AG08395 (cell line): ENCODE results near the gene PARD3.

Experiments
- DNase-seq: peaks from one replicate; pipeline ENCODE4 v3.0.0; 2012; ENCODE audit warnings: mixed read lengths, low spot score

Gene PARD3

GRCh38 chr10:34537629-34538231 lies 277.4 kb downstream of the PARD3 start:
- DNase-seq = no peak

- no peak for DNase-seq
Measured at GRCh38 chr10:34535872-34536271, 279.2 kb downstream of the PARD3 start.

DNA sequence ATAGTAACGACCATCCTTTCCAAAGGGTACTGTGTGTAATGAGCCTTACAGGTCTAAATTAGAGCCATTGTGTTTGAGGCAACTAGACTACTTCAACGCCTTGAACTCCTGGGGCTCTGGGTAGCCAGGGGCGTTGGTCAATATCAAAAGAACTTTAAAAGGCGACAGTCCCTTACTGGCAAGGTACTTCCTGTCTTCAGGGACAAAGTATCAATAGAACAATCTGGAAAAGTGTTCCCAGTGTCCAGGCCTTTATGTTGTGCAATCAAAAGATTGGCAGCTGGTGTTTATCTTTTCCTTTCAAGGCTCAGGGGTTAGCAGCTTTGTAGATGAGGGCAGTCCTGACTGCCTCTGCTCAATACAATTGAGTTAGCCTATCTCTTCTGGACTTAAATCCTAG lies 284.3 kb downstream of the PARD3 start:
- no peak for DNase-seq

- peak; percentile 76 for DNase-seq
Measured at GRCh38 chr10:34528320-34528719, 286.8 kb downstream of the PARD3 start.

DNA sequence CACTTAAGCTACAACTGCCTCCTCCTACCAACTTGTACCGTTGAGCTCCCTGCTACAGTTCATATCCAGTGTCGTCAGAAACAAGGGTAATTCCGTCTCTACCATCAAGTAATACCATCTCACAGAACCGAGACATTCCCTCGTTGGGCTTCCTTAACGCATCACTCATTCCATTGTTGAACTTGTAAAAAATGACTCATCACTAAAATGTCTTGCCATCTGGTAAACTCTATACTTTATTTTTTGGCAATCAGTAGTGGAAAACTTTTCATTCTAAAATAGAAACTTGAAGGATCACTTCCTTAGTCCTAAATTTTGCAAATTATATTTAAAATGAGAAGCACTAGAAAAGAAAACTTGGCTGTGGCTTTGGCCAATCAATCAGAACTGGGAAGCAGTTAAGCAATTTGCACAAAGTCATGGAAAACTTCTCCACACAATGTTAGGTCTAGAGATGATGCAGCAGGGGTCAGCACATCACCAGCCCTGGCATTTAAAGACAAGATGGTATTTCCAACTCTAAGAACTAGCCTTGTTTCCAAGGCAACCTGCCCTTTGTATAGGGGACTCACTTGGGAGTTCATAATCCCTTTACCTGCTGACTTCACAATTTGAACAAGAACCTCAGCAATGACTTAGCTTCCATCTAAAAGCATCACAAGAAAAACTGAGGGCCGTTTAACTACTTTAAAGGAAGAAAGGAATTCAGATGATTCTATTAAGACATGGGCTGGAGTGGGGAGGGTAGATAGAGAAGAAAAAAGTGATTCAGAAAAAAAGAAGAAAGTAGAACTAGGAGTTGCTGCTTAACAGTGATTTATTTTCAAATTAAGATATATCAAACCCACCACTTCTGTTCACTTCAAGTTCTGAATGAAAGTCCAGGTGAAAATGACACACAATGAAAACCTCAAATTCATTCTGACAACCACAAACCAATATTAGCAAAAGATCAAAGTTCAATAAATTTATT lies 288.1 kb downstream of the PARD3 start:
- peak; percentile 82 for DNase-seq

DNA sequence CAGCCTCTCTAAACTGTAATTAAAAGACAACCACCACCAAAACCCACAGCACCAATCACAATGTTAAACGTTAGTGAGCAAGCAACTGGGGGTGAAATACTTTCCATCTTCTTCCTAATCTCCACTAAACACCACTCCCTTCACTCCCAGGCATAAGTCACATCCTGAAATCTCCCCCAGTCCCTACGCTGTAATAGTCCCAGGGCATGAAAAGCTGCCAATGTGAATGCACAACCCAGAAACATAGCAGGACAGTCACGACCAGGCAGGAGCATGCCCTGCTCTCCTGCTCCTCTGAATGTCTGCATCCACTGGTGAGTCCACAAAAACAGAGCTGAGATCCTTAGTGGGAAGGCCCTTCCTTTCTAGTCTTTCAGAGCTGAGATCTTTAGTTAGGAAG lies 288.9 kb downstream of the PARD3 start:
- DNase-seq = peak; percentile 44

DNA sequence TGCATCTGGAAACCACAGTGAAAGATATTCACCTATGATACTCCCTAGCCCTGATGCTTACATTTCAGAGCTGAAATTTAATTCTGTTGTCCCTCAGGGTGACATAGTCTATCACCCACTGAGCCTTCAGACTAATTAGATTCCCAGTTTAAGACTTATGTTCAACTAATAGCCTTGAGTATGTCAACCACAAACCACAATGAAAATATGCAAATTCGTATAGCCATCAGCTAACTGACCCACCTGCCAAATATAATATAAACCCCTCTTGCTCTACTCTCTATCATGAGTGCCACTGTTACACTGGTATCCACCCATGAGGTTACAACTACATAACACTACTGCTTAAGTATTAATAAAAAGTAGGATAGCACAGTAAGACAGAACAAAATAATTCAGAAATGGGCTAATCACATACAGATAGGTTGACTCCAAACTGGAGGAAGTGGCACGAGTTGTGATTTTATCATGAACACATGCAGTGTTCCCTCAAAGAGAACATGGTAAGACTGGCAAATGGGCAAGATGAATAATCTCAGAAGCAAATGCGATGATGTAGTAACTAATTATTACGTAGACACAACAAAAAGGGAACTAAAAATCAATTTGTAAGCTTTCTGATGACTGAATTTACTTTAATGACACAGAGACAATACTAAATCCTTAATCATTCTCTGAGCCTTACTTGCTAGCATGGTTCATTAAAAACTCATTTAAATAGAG lies 290.6 kb downstream of the PARD3 start:
- no peak for DNase-seq

DNA sequence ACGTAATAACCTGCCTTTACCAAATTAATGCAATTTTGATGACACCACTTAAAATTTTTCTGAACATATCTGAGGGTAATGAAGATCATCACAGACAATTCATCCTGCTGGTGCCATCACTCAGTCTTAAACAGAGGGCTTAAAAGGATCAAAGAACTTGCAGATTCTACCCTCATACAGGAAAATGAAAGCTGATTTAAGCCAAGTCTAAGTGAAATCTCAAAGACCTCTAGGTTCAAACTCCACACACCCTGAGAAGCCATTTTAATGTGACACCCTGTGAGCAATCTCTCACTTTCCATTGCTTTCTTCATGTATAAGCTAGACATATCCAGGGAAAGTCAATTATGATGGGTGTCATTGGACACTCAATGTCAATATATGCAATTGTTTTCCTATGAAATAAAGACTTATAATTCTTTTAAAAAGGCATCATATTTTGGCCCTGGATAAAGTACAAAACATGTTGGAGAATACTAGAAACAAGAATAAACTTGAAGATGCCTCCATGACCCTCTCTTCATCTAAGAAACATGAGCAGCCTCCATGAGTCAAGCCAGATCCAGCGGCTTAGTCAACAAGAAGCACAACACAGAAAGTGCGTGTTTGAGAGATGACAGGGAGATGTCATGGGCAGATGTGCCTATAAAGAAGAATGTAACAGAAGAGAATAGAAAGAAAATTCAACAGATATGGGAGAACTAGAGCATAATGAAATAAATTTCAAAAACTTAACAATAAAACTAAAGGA lies 291.9 kb downstream of the PARD3 start:
- DNase-seq = no peak

- no peak for DNase-seq
Measured at GRCh38 chr10:34522546-34522945, 292.6 kb downstream of the PARD3 start.

DNA sequence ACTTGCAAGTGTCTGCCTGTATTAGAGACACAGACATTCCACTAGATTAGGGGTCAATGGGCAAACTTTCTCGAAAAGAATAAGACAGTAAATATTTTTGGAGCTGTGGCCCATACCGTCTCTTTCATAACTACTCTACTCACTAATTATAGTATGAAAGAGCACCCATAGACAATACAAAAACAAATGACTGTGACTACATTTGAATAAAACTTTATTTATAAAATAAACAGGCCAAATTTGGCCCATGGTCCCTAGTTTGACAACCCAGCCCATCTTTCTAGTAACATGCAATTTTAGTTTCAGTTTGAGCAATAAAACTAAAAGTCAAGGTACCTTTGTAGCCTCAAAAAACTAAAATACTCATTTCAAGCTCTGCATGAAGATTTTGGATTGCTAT lies 294.6 kb downstream of the PARD3 start:
- DNase-seq = no peak

DNA sequence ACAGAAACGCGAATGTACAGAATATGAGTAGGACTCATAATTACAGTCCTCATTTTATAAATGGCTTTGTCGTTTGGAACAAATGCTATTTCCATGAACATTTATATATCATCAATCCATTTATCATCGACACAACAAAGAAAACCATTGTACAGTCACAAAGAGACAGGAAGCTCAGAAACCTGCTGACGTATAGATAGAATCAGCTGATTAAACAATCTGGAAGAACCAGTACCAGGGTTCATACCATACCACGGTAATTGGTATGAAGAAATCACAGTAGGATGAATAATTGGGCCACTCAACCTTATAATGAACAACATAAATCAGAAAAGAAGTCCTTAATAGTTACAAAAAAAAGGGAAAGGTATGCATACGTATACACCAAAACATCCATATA lies 295.0 kb downstream of the PARD3 start:
- no peak for DNase-seq

GRCh38 chr10:34514290-34514689 lies 300.8 kb downstream of the PARD3 start:
- DNase-seq = no peak

DNA sequence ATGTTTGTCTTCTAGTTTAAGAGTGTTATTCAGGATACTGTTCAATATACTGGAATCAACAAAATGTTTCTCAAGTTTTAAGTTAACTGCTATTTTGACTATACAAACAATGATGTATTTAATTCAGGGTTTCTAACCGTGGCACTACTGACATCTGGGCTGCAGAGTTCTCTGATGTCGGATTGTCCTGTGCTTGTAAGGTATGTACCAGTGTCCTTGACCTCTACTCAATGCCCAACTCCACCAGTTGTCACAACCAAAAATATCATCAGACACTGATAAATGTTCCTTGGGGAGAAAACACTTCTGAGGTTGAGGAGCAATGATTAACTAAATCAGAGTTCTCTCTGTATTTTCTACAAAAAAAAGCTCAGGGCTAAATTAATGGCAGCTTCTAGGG lies 301.5 kb downstream of the PARD3 start:
- no peak for DNase-seq

- no peak for DNase-seq
Measured at GRCh38 chr10:34507217-34507616, 307.9 kb downstream of the PARD3 start.

- DNase-seq = no peak
Measured at GRCh38 chr10:34506786-34507185, 308.3 kb downstream of the PARD3 start.

GRCh38 chr10:34505338-34505737 lies 309.8 kb downstream of the PARD3 start:
- DNase-seq = no peak

- DNase-seq = peak; percentile 54
Measured at GRCh38 chr10:34504534-34504933, 310.6 kb downstream of the PARD3 start.

DNA sequence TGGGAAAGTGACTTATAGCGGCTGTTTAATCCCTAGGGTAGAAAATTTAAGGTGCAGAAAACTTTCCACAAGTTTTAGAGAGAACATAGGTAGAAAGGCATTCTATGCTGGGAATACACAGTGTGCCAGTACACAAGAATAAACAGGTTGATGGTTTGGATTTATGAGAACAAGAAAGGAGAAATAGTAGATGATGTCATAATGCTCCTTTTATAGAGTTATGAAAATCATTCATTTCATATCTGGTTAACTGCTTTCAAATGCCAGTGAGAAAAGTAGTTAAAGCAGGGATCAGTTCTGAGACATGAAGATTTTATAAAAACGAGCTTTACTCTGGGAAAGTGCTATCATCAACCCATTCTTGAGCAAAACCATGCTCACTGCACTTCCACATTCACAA lies 311.4 kb downstream of the PARD3 start:
- DNase-seq = no peak

GRCh38 chr10:34499612-34500279 lies 315.4 kb downstream of the PARD3 start:
- no peak for DNase-seq

GRCh38 chr10:34498821-34499220 lies 316.3 kb downstream of the PARD3 start:
- no peak for DNase-seq

GRCh38 chr10:34495938-34496337 lies 319.2 kb downstream of the PARD3 start:
- DNase-seq = no peak

GRCh38 chr10:34494012-34494411 lies 321.1 kb downstream of the PARD3 start:
- no peak for DNase-seq
